Loucy (cell line): ENCODE data around the gene GRIN2B.

Experiments used
- H2AFZ ChIP-seq: fragments of 200-600 bp; sonication (generic); 2 replicates; pipeline ENCODE4 v1.6.0; 2016; ENCODE audit warnings: antibody characterized with exemption, mild to moderate bottlenecking, low read length, moderate library complexity
- H3F3A ChIP-seq: fragments of 200-600 bp; 2 replicates; pipeline ENCODE4 v1.6.0; 2016; ENCODE audit warnings: antibody characterized with exemption, low read depth, mild to moderate bottlenecking
- H3K27me3 ChIP-seq: fragments of 200-600 bp; sonication (generic); 2 replicates; pipeline ENCODE4 v1.6.1; 2014; ENCODE audit warnings: low read length, mild to moderate bottlenecking; ENCODE audit not compliant: insufficient read depth, poor library complexity, severe bottlenecking
- H3K36me3 ChIP-seq: fragments of 200-600 bp; sonication (generic); 2 replicates; pipeline ENCODE4 v1.6.1; 2016; ENCODE audit warnings: low read length; ENCODE audit not compliant: insufficient read depth
- H3K4me1 ChIP-seq: fragments of 200-600 bp; sonication (generic); 2 replicates; pipeline ENCODE4 v1.5.1; 2014; ENCODE audit warnings: low read length, mild to moderate bottlenecking; ENCODE audit not compliant: insufficient read depth, poor library complexity, severe bottlenecking
- H3K4me2 ChIP-seq: fragments of 200-600 bp; sonication (generic); 2 replicates; pipeline ENCODE4 v1.6.0; 2014; ENCODE audit warnings: antibody characterized with exemption, low read length, low read depth, mild to moderate bottlenecking; ENCODE audit not compliant: poor library complexity, severe bottlenecking
- H3K4me3 ChIP-seq: fragments of 200-600 bp; sonication (generic); 2 replicates; pipeline ENCODE4 v1.5.1; 2014; ENCODE audit warnings: low read length, mild to moderate bottlenecking, mixed read lengths; ENCODE audit not compliant: poor library complexity, severe bottlenecking
- H3K79me2 ChIP-seq: fragments of 200-600 bp; sonication (generic); 2 replicates; pipeline ENCODE4 v1.6.1; 2014; ENCODE audit warnings: low read length; ENCODE audit not compliant: insufficient read depth
- H3K9ac ChIP-seq: fragments of 200-600 bp; sonication (generic); 2 replicates; pipeline ENCODE4 v1.6.0; 2014; ENCODE audit warnings: mild to moderate bottlenecking, low read depth, low read length, moderate library complexity; ENCODE audit not compliant: poor library complexity, severe bottlenecking
- H3K9me2 ChIP-seq: fragments of 200-600 bp; sonication (generic); replicated peaks from 2 replicates; pipeline ENCODE4 v1.6.1; 2016; ENCODE audit warnings: low read depth, low read length, mixed read lengths
- H3K9me3 ChIP-seq: fragments of 200-600 bp; sonication (generic); 2 replicates; pipeline ENCODE4 v1.6.1; 2014; ENCODE audit warnings: mild to moderate bottlenecking, antibody characterized with exemption, low read length, low read depth; ENCODE audit not compliant: insufficient read depth
- H4K20me1 ChIP-seq: fragments of 200-600 bp; sonication (generic); 2 replicates; pipeline ENCODE4 v1.6.0; 2014; ENCODE audit warnings: antibody characterized with exemption, low read length, mild to moderate bottlenecking; ENCODE audit not compliant: insufficient read depth, poor library complexity, severe bottlenecking
- EZH2phosphoT487 ChIP-seq: fragments of 200-600 bp; IDR thresholded peaks from 2 replicates; pipeline ENCODE4 v1.6.1; 2018; ENCODE audit warnings: antibody characterized with exemption, mild to moderate bottlenecking, moderate library complexity, borderline replicate concordance
- TF ChIP-seq, protein P1 (sequence below): fragments of 200-600 bp; sonication (generic); conservative IDR thresholded peaks from 2 replicates; pipeline ENCODE4 v1.5.1; 2014; ENCODE audit warnings: mild to moderate bottlenecking, antibody characterized with exemption, low read length

GRIN2B gene

GRCh38 chr12:13950502-13950901, 30.9 kb downstream of the GRIN2B start:
- Histone ChIP-seq H3K4me3 (no peak overlapping the region), H3K9ac (no peak overlapping the region), H3K4me2 (no peak overlapping the region), H3K79me2 (no peaks in the 10 kb centered on the region), H3K36me3 (no peaks in the 10 kb centered on the region), H2AFZ (no peak overlapping the region), H3K4me1 (no peaks in the 10 kb centered on the region), H3K27me3 (no peaks in the 10 kb centered on the region), H3K9me2 (no peaks in the 10 kb centered on the region), H3K9me3 (no peaks in the 10 kb centered on the region), H3F3A (no peaks in the 10 kb centered on the region), H4K20me1 (no peaks in the 10 kb centered on the region)
- TF ChIP-seq, protein P1, sequence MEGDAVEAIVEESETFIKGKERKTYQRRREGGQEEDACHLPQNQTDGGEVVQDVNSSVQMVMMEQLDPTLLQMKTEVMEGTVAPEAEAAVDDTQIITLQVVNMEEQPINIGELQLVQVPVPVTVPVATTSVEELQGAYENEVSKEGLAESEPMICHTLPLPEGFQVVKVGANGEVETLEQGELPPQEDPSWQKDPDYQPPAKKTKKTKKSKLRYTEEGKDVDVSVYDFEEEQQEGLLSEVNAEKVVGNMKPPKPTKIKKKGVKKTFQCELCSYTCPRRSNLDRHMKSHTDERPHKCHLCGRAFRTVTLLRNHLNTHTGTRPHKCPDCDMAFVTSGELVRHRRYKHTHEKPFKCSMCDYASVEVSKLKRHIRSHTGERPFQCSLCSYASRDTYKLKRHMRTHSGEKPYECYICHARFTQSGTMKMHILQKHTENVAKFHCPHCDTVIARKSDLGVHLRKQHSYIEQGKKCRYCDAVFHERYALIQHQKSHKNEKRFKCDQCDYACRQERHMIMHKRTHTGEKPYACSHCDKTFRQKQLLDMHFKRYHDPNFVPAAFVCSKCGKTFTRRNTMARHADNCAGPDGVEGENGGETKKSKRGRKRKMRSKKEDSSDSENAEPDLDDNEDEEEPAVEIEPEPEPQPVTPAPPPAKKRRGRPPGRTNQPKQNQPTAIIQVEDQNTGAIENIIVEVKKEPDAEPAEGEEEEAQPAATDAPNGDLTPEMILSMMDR: no peak
- TF ChIP-seq EZH2phosphoT487: no peak

GRCh38 chr12:13948621-13949020, 32.8 kb downstream of the GRIN2B start:
- Histone ChIP-seq H2AFZ (no peak overlapping the region), H3K4me2 (no peak overlapping the region)
- TF ChIP-seq EZH2phosphoT487: no peak
- TF ChIP-seq, protein P1: no peak

DNA sequence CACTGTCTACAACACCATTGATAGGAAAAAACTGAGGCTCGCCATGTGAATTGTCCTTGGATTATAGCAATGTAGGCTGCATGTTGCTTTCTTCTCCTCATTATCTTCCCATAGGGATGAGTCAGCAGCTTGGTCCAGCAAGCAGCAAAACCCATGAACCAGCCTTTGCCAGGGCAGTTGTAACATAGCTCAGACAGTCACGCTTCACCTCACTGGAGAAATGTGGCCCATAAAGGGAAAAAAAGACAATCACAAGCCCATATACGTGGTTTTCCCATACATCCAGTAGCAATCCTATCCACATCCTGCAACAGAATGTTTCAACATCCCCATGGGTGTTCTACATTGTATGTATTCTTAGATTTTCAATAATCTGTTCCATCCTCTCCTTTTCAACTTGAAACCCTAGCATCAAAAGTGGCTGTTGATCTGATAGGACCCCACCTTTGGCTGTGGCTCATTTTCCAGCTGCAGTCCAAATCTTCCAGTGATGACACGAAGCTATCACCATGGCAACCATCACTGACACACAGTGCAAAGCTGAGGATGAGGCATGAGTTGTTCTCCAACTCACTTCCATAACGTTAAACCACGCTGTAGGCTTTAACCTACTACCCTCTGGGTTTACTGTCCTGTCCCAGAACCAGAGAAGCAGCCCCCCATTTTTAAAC, 34.0 kb downstream of the GRIN2B start:
- H2AFZ ChIP-seq: no peak overlapping the region
- H3F3A ChIP-seq: no peaks in the 10 kb centered on the region
- no peaks in the 10 kb centered on the region for H3K9me3 ChIP-seq
- no peaks in the 10 kb centered on the region for H3K36me3 ChIP-seq
- H3K79me2 ChIP-seq: no peaks in the 10 kb centered on the region
- H3K4me2 ChIP-seq: no peak overlapping the region
- no peaks in the 10 kb centered on the region for H3K4me1 ChIP-seq
- no peaks in the 10 kb centered on the region for H3K9me2 ChIP-seq
- H3K9ac ChIP-seq: no peak overlapping the region
- H3K27me3 ChIP-seq: no peaks in the 10 kb centered on the region
- H3K4me3 ChIP-seq: no peak overlapping the region
- TF ChIP-seq, protein P1: no peak
- no peak for TF ChIP-seq EZH2phosphoT487
- no peaks in the 10 kb centered on the region for H4K20me1 ChIP-seq

More at GRCh38 chr12:13948621-13949020, 32.8 kb downstream of the GRIN2B start:
- Histone ChIP-seq H3K4me1 (no peaks in the 10 kb centered on the region), H3K79me2 (no peaks in the 10 kb centered on the region), H3K27me3 (no peaks in the 10 kb centered on the region), H4K20me1 (no peaks in the 10 kb centered on the region), H3K9ac (no peak overlapping the region), H3K9me2 (no peaks in the 10 kb centered on the region), H3K4me3 (no peak overlapping the region), H3F3A (no peaks in the 10 kb centered on the region), H3K9me3 (no peaks in the 10 kb centered on the region), H3K36me3 (no peaks in the 10 kb centered on the region)
